ENCODE measurements around the gene AMACR.
"Not testable (repeated sequence)": the region's sequence is repeated elsewhere in the genome, so short reads cannot be mapped to it uniquely, and the experiment has no call there.

The AMACR gene

DNA sequence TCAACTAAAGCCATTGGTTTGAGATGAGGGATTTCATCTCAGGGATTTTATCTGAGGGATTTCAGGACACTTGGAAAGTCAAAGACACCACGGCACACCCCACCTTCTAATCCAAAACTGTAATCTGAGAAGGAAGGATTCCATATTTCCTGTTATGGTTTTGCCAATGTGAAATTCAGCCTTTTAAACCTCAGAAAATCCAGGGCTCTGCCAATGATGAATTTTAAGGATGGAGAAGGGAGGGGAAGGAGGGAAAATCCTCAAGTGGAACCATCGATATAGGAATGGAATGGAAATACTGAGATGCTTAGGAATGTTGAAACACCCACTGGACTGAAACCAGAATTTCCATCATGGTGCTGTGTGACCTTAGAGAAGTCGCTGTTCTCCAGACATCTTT is 29.9 kb upstream of the AMACR start:
- DNase-seq (ENCODE audit: low read depth in 2 of 2), result no peak

DNA sequence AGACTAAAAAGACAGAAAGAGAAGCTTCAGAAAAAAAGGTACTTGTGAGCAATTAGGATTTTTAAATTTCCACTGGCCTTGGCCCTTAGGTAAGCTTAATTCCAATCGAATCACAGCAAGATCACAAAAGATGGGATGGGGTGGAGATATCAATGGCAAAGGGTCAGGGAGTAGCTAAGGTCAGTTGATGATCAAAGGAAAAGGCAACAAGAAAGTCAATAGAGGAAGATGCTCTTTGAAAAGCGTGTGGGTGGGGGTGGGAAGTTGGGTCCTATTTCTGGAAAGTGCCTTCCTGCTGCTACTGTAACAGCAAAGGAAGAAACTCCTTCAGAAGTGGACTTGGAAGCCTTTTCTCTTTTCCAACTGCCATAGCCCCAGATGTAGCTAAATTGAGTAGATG is 27.9 kb upstream of the AMACR start:
- DNase-seq (ENCODE audit: low read depth in 2 of 2), result no peak

DNA sequence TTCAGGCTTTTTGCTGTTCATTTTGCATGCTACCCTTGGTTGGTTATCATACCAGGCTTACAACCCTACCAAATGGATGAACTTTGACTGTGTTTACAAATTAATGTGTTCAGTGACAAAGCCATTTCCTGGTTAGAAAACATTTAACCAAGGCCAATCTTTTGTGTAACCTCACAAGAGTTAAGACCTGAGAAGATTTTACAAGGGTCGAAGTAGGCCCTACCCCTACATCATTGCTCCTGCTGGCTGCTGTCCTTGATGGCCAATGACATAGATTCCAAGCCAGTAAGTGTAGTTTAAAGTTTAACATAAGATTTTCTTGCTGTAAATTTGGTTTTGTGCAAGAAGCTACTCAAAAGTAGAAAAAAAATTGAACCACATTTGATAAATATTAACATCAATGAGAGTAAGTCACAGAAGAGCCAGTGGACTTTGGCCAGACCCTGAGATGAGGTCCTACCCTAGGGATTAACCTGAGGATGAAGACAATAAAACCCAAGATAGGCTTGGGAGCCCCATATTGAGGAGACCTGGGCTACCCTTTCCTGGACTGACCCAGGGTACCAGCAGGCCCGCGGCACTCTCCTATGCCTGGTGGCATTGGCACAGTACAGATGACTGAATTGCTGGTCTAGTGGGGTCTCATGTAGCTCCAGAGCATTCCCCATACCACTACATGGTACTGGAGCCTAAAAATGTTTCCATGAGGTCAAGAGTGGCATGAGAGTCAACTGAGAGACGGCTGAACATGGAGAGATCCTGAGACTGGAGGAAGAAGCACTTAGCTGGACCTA is 26.9 kb upstream of the AMACR start:
- no peak for DNase-seq (ENCODE audit: low read depth in 2 of 2)

DNA sequence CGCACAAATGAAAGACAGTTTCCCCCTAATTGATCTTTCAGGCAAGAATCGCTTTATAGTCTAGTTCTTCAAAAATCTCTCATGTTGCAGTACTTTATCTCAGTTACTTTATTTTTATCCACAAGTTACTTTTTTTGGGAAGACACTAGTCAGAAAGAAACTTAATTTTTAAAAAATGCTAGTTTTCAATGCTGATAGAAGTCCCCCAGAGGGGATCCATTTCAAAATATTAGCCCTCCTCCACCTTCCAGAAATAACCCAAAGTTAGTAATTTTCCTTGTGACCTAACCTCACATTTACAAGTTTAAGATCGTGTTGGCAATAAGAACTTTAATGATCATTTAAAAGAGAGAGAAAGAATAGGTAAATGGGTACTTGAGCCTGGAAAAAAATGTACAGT is 24.1 kb upstream of the AMACR start:
- DNase-seq (ENCODE audit: low read depth in 2 of 2), result no peak

DNA sequence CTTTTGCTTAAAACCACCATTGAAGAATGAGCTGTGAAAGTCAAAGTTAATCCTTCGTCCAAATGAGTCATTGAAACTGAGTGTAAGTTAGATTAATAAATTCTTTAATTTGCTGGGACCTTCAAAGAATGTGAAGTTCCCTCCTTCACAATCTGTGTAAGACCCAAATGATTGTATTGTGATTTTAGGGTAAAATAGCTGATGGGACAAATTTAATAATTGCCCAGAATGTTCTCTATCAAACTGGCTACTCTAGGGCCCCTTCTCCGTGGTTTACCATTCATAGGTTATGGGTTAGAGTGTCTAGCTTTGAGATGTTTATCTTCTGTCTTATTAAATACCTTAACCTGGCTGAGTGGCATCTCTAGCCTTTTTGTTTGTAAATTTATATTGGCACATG is 23.3 kb upstream of the AMACR start:
- no peak for DNase-seq (ENCODE audit: low read depth in 2 of 2)

DNA sequence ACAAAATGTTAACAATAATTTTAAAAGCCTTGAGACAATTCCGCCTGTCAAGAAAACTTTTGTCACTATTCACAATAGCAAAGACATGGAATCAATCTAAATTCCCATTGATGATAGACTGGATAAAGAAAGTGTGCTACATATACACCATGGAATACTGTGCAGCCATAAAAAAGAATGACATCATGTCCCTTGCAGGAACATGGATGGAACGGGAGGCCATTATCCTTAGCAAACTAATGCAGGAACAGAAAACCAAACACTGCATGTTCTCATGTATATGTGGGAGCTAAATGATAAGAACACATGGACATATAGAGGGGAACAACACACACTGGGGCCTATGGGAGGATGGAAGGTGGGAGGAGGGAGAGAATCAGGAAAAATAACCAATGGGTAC is 22.7 kb upstream of the AMACR start:
- not testable (repeated sequence) for DNase-seq (ENCODE audit: low read depth in 2 of 2)

DNA sequence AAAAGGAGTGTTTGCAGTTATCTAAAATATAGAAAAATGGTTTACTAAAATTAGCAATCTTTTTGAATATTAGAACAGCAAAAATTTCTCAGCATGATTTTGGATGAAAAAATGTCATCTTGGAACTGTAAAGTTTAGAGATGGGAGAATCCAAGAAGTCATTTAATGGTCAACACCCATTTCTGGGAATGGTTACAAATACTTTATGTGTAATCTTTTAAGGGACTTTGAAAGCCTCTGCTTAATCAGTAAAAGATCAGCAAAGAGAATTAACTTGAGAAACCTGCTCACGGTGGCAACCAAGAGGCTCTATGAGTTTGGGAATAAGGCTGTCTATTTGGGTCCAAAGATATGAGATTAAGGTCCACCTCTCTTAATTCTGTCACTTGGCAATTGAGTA is 22.2 kb upstream of the AMACR start:
- DNase-seq (ENCODE audit: low read depth in 2 of 2), result no peak

DNA sequence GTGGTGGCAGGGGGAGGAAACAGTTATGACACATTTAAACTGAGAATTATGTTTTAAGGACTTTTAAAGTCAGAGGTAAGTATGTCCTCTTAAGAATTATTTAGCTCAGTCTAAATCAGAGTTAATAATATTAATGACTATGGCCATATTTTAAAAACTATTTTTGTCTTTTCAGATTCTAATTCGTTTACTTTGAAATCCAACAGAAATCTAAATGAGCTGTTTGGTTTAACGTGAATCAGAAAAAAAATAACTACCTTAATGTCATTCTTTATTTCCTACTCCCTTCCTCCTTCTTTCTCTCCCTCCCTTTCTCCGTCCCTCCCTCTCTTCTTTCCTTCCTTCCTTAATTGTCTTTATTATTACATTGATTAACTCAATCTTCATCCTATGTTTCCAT is 20.5 kb upstream of the AMACR start:
- no peak for DNase-seq (ENCODE audit: low read depth in 2 of 2)

DNA sequence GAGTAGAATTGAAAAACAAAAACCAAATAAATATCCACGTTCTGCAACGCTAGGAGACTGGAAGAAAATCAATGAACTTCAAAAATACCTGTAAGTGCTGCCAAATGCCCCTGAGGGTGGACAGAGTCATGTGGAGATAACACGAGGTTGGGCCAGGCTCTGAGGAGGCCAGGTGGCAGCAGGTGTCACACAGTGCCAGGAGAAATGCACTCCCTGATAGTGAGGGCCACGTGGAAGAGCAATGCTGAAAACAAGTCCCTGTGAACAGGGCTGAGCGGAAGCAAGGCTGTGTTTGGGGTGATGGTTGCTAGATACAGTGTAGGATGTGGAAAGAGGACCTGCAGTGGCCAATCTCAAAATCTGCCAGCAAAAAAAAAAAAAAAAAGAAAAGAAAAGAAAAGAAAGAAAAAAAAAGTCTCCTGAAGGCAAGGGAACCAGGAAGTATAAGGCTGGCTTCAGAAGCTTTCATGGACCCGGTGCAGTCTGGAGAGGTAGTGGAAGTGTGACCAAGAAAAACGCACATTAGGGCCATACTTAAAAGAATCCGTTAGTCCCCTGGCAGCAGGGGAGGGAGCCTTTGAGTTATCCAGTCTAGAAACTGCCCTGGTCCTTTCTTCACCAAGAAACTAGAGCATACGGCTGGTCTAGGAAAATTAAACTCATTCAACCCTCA is 18.4 kb upstream of the AMACR start:
- DNase-seq (ENCODE audit: low read depth in 2 of 2), result no peak

DNA sequence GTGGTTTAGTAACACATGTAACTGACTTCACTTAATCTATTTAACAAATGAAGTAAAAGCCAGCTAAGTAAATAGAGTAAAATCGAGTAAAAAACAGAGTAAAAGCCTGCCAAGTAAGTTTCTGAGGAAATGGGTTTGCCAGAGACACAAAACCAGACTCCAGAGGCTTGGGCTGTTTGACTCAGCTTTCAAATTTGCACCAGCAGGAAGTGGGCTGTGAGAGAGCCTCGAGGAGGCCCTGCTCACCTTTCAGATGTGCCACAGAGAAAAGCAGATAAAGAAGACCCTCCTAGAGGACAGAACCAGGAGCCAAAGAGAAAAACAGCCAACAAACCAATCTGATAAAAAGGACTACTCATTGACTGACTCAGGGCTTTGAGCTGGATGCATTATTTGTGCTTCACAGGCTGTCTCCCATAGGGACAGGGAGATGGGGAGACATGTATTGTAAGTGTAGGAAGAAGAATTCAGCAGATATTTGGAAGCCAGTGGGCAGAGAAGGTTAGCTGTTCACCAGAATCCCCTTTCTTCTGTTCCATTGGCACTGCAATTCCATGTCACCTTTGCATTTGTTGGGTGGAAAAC is 14.4 kb upstream of the AMACR start:
- peak; percentile 34 to 40 for DNase-seq (ENCODE audit: low read depth in 2 of 2)

DNA sequence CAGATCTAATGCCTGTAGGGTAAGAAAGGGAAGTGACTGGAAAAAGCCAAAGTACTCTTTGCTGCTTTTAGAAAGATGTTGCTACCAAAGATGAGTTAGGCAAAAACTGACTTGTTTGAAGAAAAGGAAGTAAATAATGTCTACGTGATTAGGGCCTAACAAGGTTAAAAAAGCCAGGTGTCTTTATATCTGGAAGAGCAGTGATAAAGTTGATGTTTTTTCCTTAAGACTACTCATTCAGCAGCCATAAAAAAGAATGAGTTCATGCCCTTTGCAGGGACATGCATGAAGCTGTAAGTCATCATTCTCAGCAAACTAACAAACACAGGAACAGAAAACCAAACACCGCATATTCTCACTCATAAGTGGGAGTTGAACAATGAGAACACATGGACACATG is 13.5 kb upstream of the AMACR start:
- DNase-seq (ENCODE audit: low read depth in 2 of 2), result no peak

DNA sequence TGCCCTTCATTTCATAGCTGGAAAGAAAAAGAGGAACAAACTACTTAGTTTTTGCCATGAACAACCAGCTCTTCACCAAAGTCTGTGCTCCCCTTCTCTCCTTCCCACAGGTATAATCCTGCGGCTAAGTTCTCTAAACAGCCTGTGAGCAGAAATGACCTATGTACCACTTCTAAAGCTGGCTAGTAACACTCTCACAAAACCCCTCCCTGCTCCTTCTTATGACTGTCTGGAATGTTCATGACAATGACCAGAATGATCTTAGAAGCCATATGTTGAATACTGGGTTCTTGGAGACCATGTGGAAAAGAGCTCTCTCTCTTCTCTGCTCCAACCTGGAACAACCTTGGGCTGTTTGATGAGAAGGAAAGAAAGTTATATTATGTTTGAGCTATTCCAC is 12.9 kb upstream of the AMACR start:
- no peak for DNase-seq (ENCODE audit: low read depth in 2 of 2)

DNA sequence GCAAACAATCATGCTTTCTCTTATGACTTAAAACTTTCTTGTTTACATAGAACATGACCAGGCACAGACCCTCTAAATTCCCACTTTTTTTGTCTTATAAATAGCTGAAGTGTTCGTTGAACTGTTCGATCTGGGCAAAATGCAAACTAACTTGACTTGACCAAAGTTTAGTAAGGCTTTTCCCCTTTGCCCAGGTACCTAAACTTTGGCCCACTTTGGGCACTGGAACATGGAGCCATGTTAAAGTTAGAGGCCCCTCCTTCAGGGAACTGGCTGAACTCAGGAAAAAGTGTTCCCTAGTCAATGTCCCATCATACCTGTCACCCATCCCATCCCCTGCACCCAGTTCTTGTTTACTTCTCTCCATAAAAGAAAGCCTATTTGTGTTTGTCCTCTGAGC is 9.4 kb upstream of the AMACR start:
- DNase-seq (ENCODE audit: low read depth in 2 of 2), result no peak

DNA sequence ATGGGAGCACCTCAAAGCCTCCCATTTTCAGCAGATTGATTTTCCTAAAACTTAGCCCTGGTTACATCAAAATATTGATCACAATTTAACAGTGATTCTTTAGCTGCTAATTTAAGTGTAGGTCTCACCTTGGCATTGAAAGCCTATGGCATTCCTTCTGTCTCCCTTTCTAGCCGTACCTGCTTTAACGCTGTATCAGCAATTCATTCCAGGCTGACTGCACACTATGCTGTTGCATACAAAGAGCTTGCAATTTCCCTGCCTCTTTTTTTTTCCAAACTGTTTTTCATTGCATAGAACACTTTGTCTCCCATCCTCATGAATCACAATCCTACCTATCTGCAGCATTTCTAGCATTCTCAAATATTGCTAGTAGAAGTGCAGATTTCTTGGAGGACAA is 8.9 kb upstream of the AMACR start:
- DNase-seq (ENCODE audit: low read depth in 2 of 2), result no peak

DNA sequence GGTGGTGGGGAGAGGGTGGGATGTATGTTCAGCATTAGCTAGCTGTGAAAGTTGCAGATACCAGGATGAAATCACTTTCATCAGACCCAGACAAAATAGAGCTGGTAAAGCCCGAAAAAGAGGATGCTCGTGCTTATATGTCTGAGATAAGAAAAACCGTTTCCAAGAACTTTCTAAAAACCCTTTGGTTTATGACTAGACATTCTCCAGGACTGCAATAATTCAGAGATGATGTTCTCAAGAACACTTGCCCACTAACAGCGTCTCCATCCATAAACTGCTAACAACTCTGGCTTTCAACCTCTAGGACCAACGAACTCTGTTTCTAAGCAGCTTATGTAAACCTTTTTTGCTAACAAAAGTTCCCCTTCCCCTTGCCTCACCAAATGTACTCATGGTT is 8.4 kb upstream of the AMACR start:
- DNase-seq (ENCODE audit: low read depth in 2 of 2), result no peak

DNA sequence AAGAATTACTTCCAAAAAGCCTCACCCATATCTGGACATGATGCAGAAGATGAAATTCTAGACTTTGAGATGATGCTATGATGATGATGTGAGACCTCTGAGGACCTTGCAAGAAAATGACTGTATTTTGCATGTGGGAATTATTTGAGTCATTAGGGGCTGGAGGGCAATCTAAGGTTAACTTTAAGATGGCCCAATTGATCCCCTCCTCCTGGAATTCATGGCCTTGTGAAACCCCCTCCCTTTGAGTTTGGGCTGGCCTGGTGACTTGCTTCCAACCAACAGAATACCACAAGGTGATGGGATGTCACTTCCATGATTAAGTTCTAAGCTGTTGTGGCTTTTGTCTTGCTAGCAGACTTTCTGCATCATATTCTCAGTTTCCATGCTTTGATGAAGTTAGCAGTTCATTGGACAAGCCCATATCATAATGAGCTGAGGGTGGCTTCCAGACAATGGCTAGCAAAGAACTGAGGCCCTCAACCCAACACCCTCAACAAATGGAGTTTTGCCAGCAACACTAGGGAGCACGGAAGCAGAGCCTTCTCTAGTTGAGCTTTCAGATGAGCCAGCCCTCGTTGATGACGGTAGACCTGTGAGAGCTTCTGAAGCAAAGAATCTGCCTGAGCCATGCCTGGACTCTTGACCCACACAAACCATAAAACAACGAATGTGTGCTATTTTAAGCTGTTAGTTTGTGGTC is 7.4 kb upstream of the AMACR start:
- DNase-seq (ENCODE audit: low read depth in 2 of 2), result no peak

DNA sequence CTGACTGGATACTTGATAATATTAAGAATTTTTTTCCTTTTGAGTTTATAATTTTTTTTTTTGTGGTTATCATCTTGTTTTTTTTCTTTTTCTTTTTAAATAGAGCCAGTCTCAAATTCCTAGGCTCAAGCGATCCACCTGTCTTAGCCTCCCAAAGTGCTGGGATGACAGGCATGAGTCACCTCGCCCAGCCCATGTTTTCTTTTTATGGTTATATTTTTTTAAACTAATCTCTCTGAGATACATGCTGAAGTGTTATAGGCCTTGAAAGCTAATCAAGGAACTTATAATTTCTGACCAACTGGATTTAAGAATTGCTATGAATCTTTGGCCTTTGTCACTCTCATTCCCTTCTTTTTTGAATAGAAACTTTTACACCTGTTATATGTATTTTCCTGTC is 6.8 kb upstream of the AMACR start:
- DNase-seq (ENCODE audit: low read depth in 2 of 2), result no peak

DNA sequence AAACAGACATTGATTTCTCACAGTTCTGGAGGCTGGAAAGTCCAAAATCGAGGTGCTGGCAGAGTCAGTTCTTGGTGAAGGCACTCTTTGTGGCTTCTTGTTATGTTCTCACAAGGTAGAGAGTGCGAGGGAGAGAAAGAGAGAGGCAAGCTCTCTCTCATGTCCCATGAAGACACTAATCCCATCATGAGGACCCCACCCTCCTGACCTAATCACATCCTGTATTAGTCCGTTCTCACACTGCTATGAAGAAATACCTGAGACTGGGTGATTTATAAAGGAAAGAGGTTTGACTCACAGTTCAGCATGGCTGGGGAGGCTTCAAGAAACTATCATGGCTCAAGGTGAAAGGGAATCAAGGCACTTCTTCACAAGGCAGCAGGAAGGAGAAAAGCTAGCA is 5.7 kb upstream of the AMACR start:
- no peak for DNase-seq (ENCODE audit: low read depth in 2 of 2)

DNA sequence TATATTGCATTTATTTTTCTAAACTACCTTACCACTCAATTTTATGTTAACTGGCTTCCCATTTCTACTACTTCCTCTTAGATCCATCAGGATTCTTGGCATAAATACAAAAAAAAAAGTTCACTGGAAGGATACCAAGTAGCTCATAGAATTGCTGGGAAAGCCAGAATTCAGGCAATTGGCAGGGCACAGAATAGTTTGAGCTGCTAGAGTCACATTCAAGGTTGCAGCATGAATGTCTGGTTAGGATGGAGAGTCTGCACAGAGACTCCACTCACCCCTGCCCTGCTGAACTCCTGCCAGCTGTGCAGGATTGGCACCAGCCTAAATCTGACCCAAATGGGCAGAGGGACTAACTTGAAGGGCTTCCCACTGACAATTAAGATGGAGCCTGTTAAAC is 4.9 kb upstream of the AMACR start:
- no peak for DNase-seq (ENCODE audit: low read depth in 2 of 2)

DNA sequence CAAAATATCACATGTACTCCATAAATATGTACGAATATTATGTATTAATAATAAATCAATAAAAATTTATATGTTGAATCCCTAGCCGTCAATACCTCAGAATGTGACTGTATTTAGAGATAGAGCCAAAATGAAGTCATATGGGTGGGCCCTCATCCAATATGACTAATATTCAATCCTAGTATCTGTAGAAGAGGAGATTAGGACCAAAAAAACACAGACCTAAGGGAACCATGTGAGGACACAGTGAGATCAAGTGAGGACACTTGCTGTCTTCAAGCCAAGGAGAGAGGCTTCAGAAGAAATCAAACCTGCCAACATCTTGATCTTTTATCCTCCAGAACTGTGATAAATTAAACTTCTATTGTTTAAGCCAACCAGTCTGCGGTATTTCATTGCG is 3.7 kb upstream of the AMACR start:
- DNase-seq (ENCODE audit: low read depth in 2 of 2), result no peak

DNA sequence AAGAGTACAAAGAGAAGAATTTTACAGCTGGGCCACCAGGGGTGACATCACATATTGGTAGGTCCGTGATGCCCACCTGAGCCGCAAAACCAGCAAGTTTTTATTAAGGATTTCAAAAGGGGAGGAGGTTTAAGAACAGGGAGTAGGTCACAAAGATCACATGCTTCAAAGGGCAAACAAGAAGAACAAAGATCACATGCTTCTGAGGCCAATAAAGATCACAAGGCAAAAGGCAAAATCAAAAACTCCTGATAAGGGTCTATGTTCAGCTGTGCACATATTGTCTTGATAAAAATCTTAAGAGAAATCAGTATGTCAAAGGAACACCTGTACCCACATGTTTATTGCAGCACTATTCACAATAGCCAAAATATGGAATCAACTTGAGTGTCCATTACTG is 2.3 kb upstream of the AMACR start:
- not testable (repeated sequence) for DNase-seq (ENCODE audit: low read depth in 2 of 2)

DNA sequence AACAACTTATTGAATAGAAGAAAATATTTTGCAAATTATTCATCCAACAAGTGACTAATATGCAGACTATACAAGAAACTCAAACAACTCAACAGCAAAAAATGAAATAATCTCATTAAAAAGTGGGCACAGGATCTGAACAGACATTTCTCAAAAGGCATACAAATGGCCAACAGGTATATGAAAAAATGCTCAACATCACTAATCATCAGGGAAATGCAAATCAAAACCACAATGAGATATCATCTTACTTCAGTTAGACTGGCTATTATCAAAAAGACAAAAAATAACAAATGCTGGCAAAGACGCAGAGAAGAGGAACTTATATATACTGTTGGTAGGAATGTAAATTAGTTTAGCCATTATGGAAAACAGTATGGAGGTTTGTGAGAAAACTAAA is 1.8 kb upstream of the AMACR start:
- no peak for DNase-seq (ENCODE audit: low read depth in 2 of 2)

DNA sequence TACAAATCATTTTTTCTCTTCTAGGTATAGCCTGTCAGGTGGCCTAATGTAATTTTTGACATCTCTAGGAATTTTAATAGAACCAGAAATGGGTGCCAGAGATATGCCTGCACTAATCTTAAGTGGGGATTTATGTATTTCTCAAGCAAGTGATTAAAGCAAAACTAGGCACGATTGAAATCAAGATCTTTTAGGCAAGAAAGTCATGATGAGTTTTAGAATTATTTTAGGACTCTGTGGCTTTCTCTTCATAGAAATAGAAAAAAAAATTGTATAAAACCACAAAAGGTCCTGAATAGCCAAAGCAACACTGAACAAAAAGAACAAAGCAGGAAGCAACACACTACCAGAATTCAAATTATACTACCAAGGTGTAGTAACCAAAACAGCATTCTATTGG is 952 bp upstream of the AMACR start:
- no peak for DNase-seq (ENCODE audit: low read depth in 2 of 2)
